ENCODE data around the gene DDAH2. TPM values are rescaled to one million over a fixed set of nuclear protein-coding genes. Genes with fewer than 3 reads are reported as not detected.

Gene DDAH2
- total RNA-seq, 4 donors from 2014 or later = 10.6 to 24.2 (median 15.4) TPM

- H3K4me3 ChIP-seq = no peak overlapping the region
- H3K27me3 ChIP-seq = no peaks in the 10 kb centered on the region
- DNase-seq (no peak), ATAC-seq (no peak)
- no peak overlapping the region for H3K27ac ChIP-seq
- H3K9me3 ChIP-seq = no peaks in the 10 kb centered on the region
- intact Hi-C loops (cut with DNase I; ENCODE audit: low total_unique reads) (no loop called here), in situ Hi-C loops (cut with MboI; ENCODE audit: low sequenced_read_pairs in 4 of 4) (loop anchor here in 2 of 4 donors (5.0 to 25.0 kb wide), 3 partner anchors 83 to 273 kb away; partner anchors contain the start of genes DXO (in 1 of the 2), NELFE (in 1 of the 2) and SKIC2 (in 1 of the 2))
- no peak for TF ChIP-seq CTCF (IDR thresholded peaks at IDR 0.05 in 4 of 5, conservative IDR thresholded peaks at IDR 0.05 in 1 of 5)
- TF ChIP-seq POLR2A (IDR thresholded peaks at IDR 0.05) = no peak
- no peaks in the 10 kb centered on the region for H3K4me1 ChIP-seq
- peaks cover 0 to 94% of the 10 kb centered on the region in 2 donors for H3K36me3 ChIP-seq
Measured at GRCh38 chr6:31689249-31690110, 39.6 kb downstream of the DDAH2 start.

- in situ Hi-C loops (cut with MboI; ENCODE audit: low sequenced_read_pairs in 4 of 4) = loop anchor here in 2 of 4 donors (5.0 to 25.0 kb wide), 3 partner anchors 84 to 274 kb away; partner anchors contain the start of genes DXO (in 1 of the 2), NELFE (in 1 of the 2) and SKIC2 (in 1 of the 2)
- intact Hi-C loops (cut with DNase I; ENCODE audit: low total_unique reads) = no loop called here
Measured at GRCh38 chr6:31687860-31688693, 41.0 kb downstream of the DDAH2 start.

GRCh38 chr6:31687321-31687720 is 41.8 kb downstream of the DDAH2 start:
- no peaks in the 10 kb centered on the region for H3K27me3 ChIP-seq
- DNase-seq = no peak
- intact Hi-C loops (cut with DNase I; ENCODE audit: low total_unique reads) = no loop called here
- in situ Hi-C loops (cut with MboI; ENCODE audit: low sequenced_read_pairs in 4 of 4) = loop anchor here in 2 of 4 donors (5.0 to 25.0 kb wide), 3 partner anchors 85 to 275 kb away; partner anchors contain the start of genes DXO (in 1 of the 2), NELFE (in 1 of the 2) and SKIC2 (in 1 of the 2)
- peaks cover 0 to 75% of the 10 kb centered on the region in 2 donors for H3K36me3 ChIP-seq
- H3K4me1 ChIP-seq = no peaks in the 10 kb centered on the region
- H3K9me3 ChIP-seq = no peaks in the 10 kb centered on the region
- no peak overlapping the region for H3K27ac ChIP-seq
- no peak for ATAC-seq
- no peak overlapping the region for H3K4me3 ChIP-seq
- TF ChIP-seq CTCF (IDR thresholded peaks at IDR 0.05 in 4 of 5, conservative IDR thresholded peaks at IDR 0.05 in 1 of 5) (no peak), POLR2A (IDR thresholded peaks at IDR 0.05) (no peak)

More at GRCh38 chr6:31687860-31688693, 41.0 kb downstream of the DDAH2 start:
- TF ChIP-seq POLR2A (IDR thresholded peaks at IDR 0.05) (no peak), CTCF (IDR thresholded peaks at IDR 0.05 in 4 of 5, conservative IDR thresholded peaks at IDR 0.05 in 1 of 5) (no peak)
- ATAC-seq (no peak), DNase-seq (no peak)
- H3K36me3 ChIP-seq = peaks cover 0 to 83% of the 10 kb centered on the region in 2 donors
- no peak overlapping the region for H3K27ac ChIP-seq
- H3K27me3 ChIP-seq = no peaks in the 10 kb centered on the region
- no peaks in the 10 kb centered on the region for H3K9me3 ChIP-seq
- no peaks in the 10 kb centered on the region for H3K4me1 ChIP-seq
- H3K4me3 ChIP-seq = no peak overlapping the region

- in situ Hi-C loops (cut with MboI; ENCODE audit: low sequenced_read_pairs in 4 of 4) (loop anchor here in 2 of 4 donors (5.0 to 25.0 kb wide), 3 partner anchors 86 to 276 kb away; partner anchors contain the start of genes DXO (in 1 of the 2), NELFE (in 1 of the 2) and SKIC2 (in 1 of the 2)), intact Hi-C loops (cut with DNase I; ENCODE audit: low total_unique reads) (no loop called here)
- Histone ChIP-seq H3K4me1 (peaks cover under 1 to 2% of the 10 kb centered on the region in 2 donors), H3K27me3 (no peaks in the 10 kb centered on the region), H3K36me3 (peaks cover 0 to 67% of the 10 kb centered on the region in 2 donors), H3K27ac (no peak overlapping the region), H3K4me3 (no peak overlapping the region), H3K9me3 (no peaks in the 10 kb centered on the region)
- DNase-seq = no peak
- no peak for ATAC-seq
- TF ChIP-seq CTCF (IDR thresholded peaks at IDR 0.05 in 4 of 5, conservative IDR thresholded peaks at IDR 0.05 in 1 of 5) (no peak), POLR2A (IDR thresholded peaks at IDR 0.05) (no peak)
Measured at GRCh38 chr6:31686483-31686882, 42.6 kb downstream of the DDAH2 start.
